RCC 7860 (cell line): ENCODE results near the gene PPIP5K2.
A peak's percentile ranks its signal among the peaks of the same experiment; 100 is the strongest.

Source experiments
- DNase-seq: peaks from one replicate; pipeline ENCODE4 v3.0.0-alpha.2; 2015; ENCODE audit warnings: low spot score
- FAIRE-seq: peaks from 2 replicates; lab custom pipeline; 2012; peaks lifted over from hg19 to GRCh38; lab: Jason Lieb, UNC

PPIP5K2 gene

GRCh38 chr5:103235891-103236290, 115.8 kb downstream of the PPIP5K2 start:
- FAIRE-seq: no peak

GRCh38 chr5:103237778-103238177, 117.7 kb downstream of the PPIP5K2 start:
- no peak for FAIRE-seq

More at GRCh38 chr5:103235891-103236290, 115.8 kb downstream of the PPIP5K2 start:
- no peak for DNase-seq

GRCh38 chr5:103243665-103244064, 123.6 kb downstream of the PPIP5K2 start:
- DNase-seq: no peak
- FAIRE-seq: no peak

More at GRCh38 chr5:103237778-103238177, 117.7 kb downstream of the PPIP5K2 start:
- DNase-seq: no peak

- FAIRE-seq: no peak
- DNase-seq: no peak
Measured at GRCh38 chr5:103244398-103244797, 124.3 kb downstream of the PPIP5K2 start.

- FAIRE-seq (no peak), DNase-seq (no peak)
Measured at GRCh38 chr5:103245761-103246160, 125.7 kb downstream of the PPIP5K2 start.

GRCh38 chr5:103247118-103247517, 127.0 kb downstream of the PPIP5K2 start:
- DNase-seq (no peak), FAIRE-seq (no peak)

GRCh38 chr5:103249068-103249467, 129.0 kb downstream of the PPIP5K2 start:
- DNase-seq (no peak), FAIRE-seq (no peak)

- DNase-seq (no peak), FAIRE-seq (no peak)
Measured at GRCh38 chr5:103254921-103255320, 134.8 kb downstream of the PPIP5K2 start.

GRCh38 chr5:103255691-103256090, 135.6 kb downstream of the PPIP5K2 start:
- DNase-seq: no peak
- FAIRE-seq: no peak

GRCh38 chr5:103256178-103256577, 136.1 kb downstream of the PPIP5K2 start:
- no peak for DNase-seq
- no peak for FAIRE-seq

GRCh38 chr5:103258368-103258956, 138.4 kb downstream of the PPIP5K2 start, which contains the start of gene MACIR:
TSS of gene MACIR (plus strand) at chr5:103258763. CDS start at chr5:103275920, 17,157 bp downstream.
- peak; percentile 90 for DNase-seq
- FAIRE-seq: peak; percentile 80

- DNase-seq: peak; percentile 10
- no peak for FAIRE-seq
Measured at GRCh38 chr5:103258957-103259704, 139.0 kb downstream of the PPIP5K2 start.

- FAIRE-seq (no peak), DNase-seq (no peak)
Measured at GRCh38 chr5:103259705-103260355, 139.7 kb downstream of the PPIP5K2 start.

GRCh38 chr5:103260951-103261350, 140.8 kb downstream of the PPIP5K2 start:
- DNase-seq: no peak
- FAIRE-seq: no peak
